Activated CD8-positive, alpha-beta memory T cell treated with anti-CD3 and anti-CD28 coated beads, Interleukin-2, amount 50 U/mL, for 24 hours (primary cell): ENCODE measurements around the gene ERVV-1.
"Not testable (repeated sequence)": the region's sequence is repeated elsewhere in the genome, so short reads cannot be mapped to it uniquely, and the experiment has no call there.

Source experiments
- DNase-seq: peaks from one replicate; pipeline ENCODE4 v3.0.0-alpha.2; 2020; ENCODE audit errors: extremely low read depth

Gene ERVV-1

DNA sequence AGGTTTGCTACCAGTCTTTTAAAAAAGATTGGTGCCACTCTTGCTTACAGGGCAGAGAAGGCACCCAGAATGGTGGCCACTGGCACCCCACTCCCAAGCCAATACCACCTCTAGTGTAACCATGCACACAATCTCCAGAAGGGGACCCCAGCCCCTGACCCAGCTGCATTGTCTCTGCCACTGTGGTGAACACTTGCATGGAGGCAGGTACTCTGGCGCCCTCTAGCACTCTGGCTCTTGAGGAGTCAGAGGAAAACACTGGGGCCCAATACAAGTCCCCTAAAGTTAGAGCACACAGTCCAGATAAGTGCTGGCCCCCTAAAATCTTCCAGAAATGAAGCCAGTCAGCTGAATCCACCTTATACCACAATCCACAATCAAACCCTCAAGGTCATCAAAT lies 6.0 kb downstream of the ERVV-1 start:
- no peak for DNase-seq

DNA sequence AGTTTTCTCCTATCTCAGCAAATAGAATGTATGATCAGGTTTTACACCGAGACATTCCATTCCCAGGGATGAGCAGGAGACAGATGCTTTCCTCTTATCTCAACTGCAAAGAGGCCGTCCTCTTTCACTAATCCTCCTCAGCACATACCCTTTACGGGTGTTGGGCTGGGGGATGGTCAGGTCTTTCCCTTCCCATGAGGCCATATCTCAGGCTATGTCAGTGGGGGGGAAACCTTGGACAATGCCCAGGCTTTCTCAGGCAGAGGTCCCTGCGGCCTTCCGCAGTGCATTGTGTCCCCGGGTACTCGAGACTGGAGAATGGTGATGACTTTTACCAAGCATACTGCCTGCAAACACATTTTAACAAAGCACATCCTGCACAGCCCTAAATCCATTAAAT lies 14.6 kb downstream of the ERVV-1 start:
- DNase-seq = not testable (repeated sequence)

DNA sequence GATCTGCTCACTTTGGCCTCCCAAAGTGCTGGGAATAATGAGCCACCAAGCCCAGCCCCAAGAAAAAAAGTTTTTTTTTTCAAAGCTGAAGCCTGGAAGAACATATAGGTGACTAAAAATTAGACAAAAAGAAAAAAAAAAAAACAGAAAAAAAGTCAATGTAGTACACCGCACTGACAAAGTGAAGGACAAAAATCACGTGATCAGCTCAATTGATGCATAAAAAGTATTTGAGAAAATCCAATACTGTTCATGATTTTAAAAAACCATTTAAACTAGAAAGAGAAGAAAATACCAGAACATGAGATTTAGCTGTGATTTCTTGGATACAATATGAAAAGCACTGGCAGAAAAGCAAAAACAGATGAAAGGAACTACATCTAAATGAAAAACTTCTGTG lies 20.3 kb downstream of the ERVV-1 start:
- no peak for DNase-seq

DNA sequence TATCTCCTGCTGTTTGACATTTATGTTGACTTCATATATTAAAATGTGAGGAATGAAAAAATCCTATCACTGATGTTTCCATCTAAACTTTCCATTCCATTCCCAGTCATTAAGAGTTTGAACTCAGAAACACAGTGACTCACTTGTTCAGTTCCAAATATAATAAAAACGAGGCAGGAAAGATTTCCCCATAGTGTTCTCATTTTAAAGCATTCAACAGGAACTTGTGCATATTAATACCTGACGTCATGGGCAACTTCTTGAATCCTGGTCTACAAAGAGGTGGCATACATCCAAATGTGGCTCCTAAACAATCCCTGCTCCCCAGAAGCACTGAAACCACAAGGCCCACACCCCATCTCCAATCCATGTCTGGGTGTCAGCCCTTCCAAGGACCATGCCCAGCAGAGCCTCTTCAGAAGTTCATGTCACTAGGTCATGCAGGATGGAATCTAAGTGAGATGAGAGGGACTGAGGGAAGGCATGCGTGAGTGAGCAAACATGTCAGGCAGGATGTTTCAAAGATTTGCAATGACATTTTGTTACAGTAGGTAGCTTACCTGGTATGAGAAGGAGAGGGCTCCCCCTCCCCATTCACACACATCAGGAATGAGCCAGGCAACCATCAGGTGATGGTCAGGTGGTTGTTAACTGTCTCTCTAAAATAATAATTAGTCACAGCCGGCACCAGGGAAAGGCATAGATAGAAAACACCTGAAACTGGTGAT lies 21.4 kb downstream of the ERVV-1 start:
- DNase-seq = no peak

DNA sequence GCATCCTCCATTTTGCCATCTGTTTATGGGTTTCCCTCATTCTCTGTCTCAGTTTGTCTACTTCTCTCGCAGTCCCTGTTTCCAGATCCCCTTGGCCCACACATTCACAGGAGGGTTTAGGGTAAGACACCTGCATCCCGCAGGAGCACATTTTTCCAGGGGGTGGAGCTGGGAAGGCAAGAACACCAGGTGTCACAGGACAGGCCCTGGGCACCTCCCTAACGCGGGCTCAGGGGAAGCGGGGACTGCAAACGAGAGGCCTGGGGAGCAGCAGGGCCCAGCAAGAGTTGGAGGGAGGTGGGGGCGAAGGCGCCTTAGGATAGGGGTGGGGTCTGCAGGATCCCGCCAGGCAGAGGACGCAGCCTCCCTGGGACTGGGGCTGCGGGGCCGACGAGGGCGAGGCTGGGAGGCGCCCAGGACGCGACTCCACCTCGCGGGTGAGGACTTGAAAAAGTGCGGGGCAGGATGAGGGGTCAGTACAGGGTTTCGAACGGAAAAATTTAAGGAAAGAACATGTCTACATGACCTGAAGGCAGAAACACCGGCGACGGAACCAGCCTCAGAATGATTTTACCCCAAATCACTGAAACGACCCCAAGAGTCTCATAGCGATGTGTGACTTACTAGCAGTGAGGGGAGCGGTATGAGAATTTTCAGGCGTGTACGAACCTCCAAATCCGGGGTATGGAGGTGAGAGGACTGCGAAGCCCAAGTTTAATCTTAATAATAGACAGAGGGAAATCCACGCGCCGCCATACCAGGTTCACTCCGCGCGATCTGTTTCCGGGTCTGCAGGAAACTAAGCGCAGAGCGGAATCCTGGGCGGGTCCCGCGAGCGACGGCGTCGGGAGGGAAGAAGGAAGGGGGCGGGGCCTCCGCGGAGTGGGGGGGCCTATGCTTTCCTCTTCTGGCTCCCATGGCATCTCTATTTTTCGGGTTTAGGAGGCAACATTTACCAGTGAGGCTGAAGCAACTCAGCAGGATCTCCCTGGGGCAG lies 23.7 kb downstream of the ERVV-1 start:
- DNase-seq = no peak

DNA sequence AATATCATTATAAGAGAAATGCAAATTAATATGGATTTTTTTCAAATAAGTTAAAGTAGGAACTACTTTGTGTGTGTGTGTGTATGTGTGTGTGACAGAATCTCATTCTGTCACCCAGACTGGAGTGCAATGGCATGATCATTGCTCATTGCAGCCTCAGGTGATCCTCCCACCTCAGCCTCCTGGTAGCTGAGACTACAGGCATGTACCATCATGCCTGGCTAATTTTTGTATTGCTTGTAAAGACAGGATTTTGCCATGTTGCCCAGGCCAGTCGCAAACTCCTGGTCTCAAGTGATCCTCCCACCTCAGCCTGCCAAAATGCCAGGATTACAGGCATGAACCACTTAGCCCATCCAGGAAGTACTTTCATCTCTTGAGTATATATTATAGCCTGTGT lies 27.6 kb downstream of the ERVV-1 start:
- DNase-seq = no peak

DNA sequence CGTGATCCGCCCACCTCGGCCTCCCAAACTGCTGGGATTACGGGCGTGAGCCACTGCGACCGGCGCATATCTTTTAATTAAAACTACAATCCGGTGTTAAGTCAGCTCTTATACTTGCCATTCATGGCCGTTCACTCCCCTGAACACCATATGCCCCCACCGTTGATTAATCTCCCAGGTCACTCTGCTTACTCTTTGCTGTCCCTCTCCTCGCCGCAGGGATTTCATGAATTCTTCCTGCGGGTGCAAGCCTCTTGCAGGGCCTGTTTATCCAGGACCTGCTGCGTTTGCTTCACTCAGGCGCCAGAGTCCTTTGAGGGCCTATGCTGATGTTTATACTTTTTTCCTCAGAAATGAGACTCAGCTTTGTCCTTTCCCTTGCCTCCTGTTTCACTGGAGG lies 31.8 kb downstream of the ERVV-1 start:
- DNase-seq = no peak

DNA sequence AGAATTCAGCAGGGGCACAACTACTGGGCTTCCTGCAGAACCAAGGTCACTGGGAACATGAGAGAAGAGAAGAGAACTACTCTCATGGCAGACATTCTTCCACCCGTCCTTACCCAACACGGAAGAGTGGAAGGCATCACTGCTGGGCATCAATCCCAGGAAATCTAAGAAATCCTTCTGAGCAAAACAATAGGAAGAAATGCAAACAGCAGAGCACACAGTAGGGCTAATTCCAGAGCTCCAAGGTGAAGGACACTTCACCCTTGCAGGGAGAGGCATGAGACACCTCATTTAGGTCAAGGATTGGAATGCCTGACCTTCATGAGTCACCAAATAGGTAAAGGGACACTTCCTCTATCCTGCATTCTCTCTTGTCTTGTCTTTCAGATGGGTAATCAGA lies 33.7 kb downstream of the ERVV-1 start:
- no peak for DNase-seq

DNA sequence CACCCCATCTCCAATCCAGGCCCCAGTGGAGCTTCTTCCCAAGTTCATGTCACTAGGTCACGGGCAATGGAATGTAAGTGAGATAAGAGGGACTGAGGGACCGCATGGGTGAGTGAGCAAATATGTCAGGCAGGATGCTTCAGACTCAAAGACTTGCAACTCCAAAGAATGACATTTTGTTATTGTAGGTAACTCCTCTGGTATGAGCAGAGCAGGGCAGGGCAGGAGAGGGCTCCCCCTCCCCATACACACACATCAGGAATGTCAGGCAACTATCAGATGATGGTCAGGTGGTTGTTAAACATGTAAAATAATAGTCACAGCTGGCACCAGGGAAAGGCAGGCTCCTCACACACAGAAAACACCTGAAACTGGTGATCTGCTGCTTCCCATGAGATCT lies 41.4 kb downstream of the ERVV-1 start:
- no peak for DNase-seq

DNA sequence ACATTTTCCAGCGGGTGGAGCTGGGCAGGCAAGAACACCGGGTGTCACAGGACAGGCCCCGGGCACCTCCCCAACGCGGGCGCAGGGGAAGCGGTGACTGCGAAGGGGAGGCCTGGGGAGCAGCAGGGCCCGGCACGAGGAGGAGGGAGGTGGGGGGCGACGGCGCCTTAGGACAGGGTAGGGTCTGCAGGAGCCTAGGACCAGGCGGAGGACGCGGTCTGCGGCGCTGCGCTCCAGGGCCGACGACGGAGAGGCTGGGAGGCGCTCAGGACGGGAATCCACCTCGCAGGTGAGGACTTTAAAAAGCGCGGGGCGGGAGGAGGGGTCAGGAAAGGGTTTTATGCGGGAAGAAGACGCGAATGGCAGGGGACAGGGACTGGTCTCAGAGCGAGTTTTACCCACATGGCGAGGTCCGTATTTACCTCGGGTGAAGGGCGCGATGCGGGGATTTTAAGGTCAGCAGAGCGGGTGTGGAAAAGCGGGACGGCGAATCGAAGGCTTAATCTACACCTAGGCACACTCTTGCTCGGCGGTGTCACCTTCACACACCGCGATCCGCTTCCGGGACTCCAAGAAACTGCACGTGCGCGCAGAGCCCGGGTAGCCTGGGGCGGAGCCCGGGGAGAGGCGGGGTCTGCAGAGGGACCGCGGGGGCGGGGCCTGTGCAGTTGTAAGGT lies 44.3 kb downstream of the ERVV-1 start:
- DNase-seq = no peak
